OCI-LY7 (cell line): ENCODE results near the gene MAGEB17.

Experiments used
- CTCF ChIP-seq: fragments of 200-600 bp; sonication (generic); conservative IDR thresholded peaks from 2 replicates; pipeline ENCODE4 v1.5.1; 2014; ENCODE audit warnings: mild to moderate bottlenecking, antibody characterized with exemption, low read length, moderate library complexity, mixed read lengths
- EZH2phosphoT487 ChIP-seq: fragments of 200-600 bp; sonication (generic); IDR thresholded peaks from 2 replicates; pipeline ENCODE4 v1.6.1; 2018; ENCODE audit warnings: low read depth, borderline replicate concordance, mild to moderate bottlenecking, mixed run types, antibody characterized with exemption, low read length, moderate library complexity, mixed read lengths

GRCh38 chrX:16148896-16149295 is 18.4 kb upstream of the MAGEB17 start:
- TF ChIP-seq CTCF (no peak), EZH2phosphoT487 (no peak)
